Ectodermal cell (in vitro differentiated cells): ENCODE measurements around the gene YKT6.

ENCODE experiments used
- H3K27ac ChIP-seq: 2 replicates; pipeline ENCODE4 v1.7.0; 2013; ENCODE audit warnings: mild to moderate bottlenecking, low read depth, low read length; ENCODE audit not compliant: insufficient read depth, poor library complexity, severe bottlenecking
- H3K27me3 ChIP-seq: 2 replicates; pipeline ENCODE4 v1.7.0; 2013; ENCODE audit warnings: mild to moderate bottlenecking, low read length; ENCODE audit not compliant: insufficient read depth, control insufficient read depth, poor library complexity, severe bottlenecking
- H3K36me3 ChIP-seq: one replicate; pipeline ENCODE4 v1.7.0; 2013; ENCODE audit warnings: low read length; ENCODE audit not compliant: control insufficient read depth, insufficient read depth
- H3K4me1 ChIP-seq: one replicate; pipeline ENCODE4 v1.7.0; 2013; ENCODE audit warnings: low read length; ENCODE audit not compliant: control insufficient read depth, insufficient read depth
- H3K4me3 ChIP-seq: 2 replicates; pipeline ENCODE4 v1.7.0; 2013; ENCODE audit warnings: low read depth, low read length, control low read depth; ENCODE audit not compliant: insufficient read depth
- H3K9me3 ChIP-seq: 2 replicates; pipeline ENCODE4 v1.7.0; 2013; ENCODE audit warnings: mild to moderate bottlenecking, low read length, moderate library complexity; ENCODE audit not compliant: control insufficient read depth
- WGBS, 2 experiments: methylation state at CpG; one replicate each; pipeline ENCODE4 v1.1.7; 2013; ENCODE audit warnings: missing lambda C conversion rate in 2 of 2; 5-methylcytosine and 5-hydroxymethylcytosine counted together

Gene YKT6

DNA sequence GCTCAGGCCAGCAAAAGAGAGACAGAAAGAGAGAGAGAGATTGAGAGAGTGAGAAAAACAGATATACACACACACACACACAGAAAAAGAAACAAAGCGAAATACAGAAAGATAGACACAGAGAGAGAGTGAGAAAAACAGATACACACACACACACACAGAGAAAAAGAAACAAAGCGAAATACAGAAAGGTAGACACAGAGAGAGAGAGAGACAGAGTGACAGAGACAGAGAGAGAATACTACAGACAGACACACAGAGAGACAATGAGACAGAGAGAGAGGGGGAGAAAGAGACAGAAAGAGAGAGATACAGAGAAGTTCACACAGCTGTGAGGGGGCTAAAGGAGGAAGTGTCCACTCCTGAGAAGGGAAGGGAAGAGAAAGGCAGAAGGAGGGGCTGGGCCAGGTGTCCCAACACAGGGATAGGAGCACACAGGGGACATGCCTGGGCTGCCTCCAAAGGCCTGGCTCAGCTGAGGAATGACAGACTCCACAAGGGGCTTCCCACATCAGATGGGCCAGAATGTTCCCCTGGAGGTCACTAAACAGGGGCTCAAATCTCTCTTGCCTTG is 15.8 kb upstream of the YKT6 start:
- H3K4me3 ChIP-seq: no peak overlapping the region
- H3K27me3 ChIP-seq: no peaks in the 10 kb centered on the region
- H3K9me3 ChIP-seq: no peaks in the 10 kb centered on the region
- H3K36me3 ChIP-seq: no peaks in the 10 kb centered on the region
- H3K27ac ChIP-seq: no peak overlapping the region
- H3K4me1 ChIP-seq: peaks cover 10% of the 10 kb centered on the region
- 88 to 100% methylated on average over 1 of the region's 2 CpGs for WGBS, 2 experiments

DNA sequence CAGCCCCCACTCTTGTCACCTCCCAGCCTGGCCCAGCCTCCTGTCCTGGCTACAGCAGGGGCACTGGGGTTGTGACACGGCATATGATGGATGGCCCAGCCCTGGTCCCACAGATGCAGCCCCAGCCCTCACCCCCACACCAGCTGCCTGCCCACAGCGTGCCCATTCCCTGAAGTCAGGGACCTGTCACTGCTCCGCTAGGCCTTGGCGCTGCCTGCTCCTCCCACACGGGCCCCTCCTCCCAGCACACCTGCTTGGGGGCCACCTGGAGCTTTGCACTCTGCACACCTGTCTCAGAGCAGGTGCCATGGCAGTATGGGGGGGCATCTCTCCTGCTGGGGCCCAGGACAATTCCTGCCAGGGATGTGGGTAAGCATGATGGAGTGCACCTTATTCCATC is 15.0 kb upstream of the YKT6 start:
- Histone ChIP-seq H3K4me1 (peaks cover 10% of the 10 kb centered on the region), H3K27me3 (no peaks in the 10 kb centered on the region), H3K27ac (no peak overlapping the region), H3K9me3 (no peaks in the 10 kb centered on the region), H3K4me3 (no peak overlapping the region), H3K36me3 (no peaks in the 10 kb centered on the region)
- WGBS, 2 experiments: 91 to 95% methylated on average over 5 of the region's 5 CpGs

- Histone ChIP-seq H3K9me3 (no peaks in the 10 kb centered on the region), H3K4me3 (no peak overlapping the region)
These were observed 14.0 kb upstream of the YKT6 start for GRCh38 chr7:44186736-44187135.

GRCh38 chr7:44187636-44188416 is 13.0 kb upstream of the YKT6 start:
- WGBS, 2 experiments: 88 to 91% methylated on average over 9 of the region's 9 CpGs
- Histone ChIP-seq H3K4me3 (no peak overlapping the region), H3K9me3 (no peaks in the 10 kb centered on the region), H3K27ac (no peak overlapping the region), H3K36me3 (no peaks in the 10 kb centered on the region), H3K4me1 (peaks cover 10% of the 10 kb centered on the region), H3K27me3 (no peaks in the 10 kb centered on the region)

More at GRCh38 chr7:44186736-44187135, 14.0 kb upstream of the YKT6 start:
- 94 to 96% methylated on average over 5 of the region's 5 CpGs for WGBS, 2 experiments
- Histone ChIP-seq H3K4me1 (peaks cover 10% of the 10 kb centered on the region), H3K36me3 (no peaks in the 10 kb centered on the region), H3K27me3 (no peaks in the 10 kb centered on the region), H3K27ac (no peak overlapping the region)

GRCh38 chr7:44188480-44189225 is 12.1 kb upstream of the YKT6 start:
- Histone ChIP-seq H3K9me3 (no peaks in the 10 kb centered on the region), H3K27ac (no peak overlapping the region), H3K4me3 (no peak overlapping the region), H3K36me3 (no peaks in the 10 kb centered on the region), H3K4me1 (peaks cover 10% of the 10 kb centered on the region), H3K27me3 (no peaks in the 10 kb centered on the region)
- WGBS, 2 experiments: 91 to 92% methylated on average over 16 of the region's 16 CpGs

DNA sequence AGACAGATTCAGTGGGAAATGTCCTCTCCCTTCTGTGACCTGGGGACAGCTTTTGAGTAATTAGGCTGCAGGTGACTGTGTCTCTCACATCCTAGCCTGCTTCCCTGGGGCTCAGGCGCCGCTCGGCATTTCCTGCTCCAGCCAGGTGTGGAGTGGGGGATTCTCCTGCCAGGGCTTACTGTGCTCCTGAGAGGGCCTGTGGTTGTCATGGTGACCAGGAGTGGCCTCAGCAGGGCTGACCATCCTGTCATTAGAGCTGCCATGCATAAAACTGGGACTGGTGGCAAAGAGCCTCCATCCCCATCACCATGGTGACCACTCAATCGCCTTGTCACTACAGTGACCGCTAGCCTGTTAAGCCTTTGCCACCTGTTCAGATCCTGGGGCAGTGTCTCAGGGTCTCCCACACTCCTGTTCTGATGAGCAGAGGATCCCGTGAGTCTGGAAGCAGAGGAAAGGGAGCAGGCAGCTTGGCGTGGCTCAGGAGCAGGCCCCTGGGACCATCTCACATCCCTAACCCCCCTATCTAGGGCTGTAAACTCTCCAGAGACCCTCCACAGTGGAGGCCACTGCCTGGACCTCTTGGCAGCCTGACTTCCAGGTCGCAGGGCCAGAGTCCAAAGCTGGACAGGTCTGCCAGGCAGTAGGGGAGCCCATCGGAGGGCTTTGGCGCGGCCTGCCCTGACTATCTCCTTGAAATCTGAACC is 11.3 kb upstream of the YKT6 start, which contains the start of gene GCK:
Gene GCK (minus strand): TSS at position 154 of the 707 bp plus-strand sequence. CDS start 486 bp downstream, outside the sequence.
- Histone ChIP-seq H3K27ac (no peak within 1 kb of the TSS), H3K9me3 (no peaks in the 10 kb centered on the region), H3K27me3 (no peaks in the 10 kb centered on the region), H3K4me1 (peaks cover 10% of the 10 kb centered on the region), H3K36me3 (no peaks in the 10 kb centered on the region), H3K4me3 (no peak within 1 kb of the TSS)
- WGBS, 2 experiments: 91 to 92% methylated on average over 11 of the region's 11 CpGs

DNA sequence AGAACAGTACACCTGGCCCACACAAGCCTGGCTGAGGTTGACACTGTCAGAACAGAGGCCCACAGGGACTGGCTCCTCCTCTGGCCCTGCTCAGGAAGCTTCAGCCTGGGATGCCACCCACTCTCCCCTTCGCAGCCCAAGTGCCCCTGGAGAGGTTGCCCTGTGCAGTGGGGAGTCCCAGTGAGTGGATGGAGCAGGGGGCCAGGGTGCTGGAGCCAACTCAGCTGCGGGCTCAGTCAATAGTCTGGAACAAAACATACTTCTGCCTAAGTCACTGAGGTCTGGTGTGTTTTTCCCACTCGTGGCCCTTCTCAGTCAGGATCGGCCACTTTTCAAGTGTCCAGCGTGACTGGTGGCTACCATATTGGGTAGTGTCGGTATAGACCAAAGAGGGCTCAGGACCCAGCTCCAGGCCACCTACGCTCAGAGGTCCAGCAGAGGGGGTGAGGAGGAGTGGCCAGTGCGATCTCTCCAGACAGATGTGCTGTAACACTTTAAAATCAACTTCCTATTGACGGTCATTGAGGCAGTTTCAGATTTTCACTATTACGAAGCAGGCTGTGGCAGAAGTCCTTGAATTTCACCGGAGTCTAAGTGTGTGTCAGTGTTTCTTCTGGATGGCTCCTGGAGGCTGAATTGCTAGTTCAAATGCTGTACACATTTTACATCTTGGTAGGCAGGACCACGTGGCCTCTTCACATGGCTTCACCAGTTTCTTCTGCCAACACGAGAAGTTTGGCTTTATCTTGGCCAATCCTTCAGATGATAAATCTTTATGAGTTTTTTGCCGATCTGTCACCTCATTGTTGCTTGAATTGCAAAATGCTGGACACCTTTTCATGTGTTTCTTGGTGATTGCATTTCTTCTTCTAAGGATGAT is 10.5 kb upstream of the YKT6 start:
- WGBS, 2 experiments: 92% methylated on average over 14 of the region's 14 CpGs
- Histone ChIP-seq H3K4me1 (peaks cover 2% of the 10 kb centered on the region), H3K9me3 (no peaks in the 10 kb centered on the region), H3K27ac (no peak overlapping the region), H3K4me3 (no peak overlapping the region), H3K27me3 (no peaks in the 10 kb centered on the region), H3K36me3 (no peaks in the 10 kb centered on the region)

DNA sequence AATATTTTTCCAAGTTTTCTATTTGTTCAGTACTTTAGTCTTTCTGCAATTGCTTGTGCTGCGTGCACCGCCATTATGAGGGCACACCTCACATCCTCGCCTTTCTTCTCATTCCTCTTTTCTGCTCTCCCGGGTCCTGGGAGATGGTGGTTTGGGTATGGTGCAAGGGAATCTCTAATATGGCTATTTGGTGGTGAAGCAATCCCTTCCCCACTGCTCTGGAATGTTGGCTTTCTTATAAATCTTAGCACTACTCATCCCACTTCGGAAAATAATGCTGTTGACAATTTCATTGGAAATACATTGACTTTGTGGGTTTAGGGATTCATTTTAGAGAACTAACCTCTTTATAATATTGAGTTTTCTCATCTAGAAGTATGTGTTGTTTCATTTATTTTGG is 9.6 kb upstream of the YKT6 start:
- Histone ChIP-seq H3K36me3 (no peaks in the 10 kb centered on the region), H3K9me3 (no peaks in the 10 kb centered on the region), H3K27me3 (no peaks in the 10 kb centered on the region), H3K4me1 (no peaks in the 10 kb centered on the region), H3K27ac (no peak overlapping the region), H3K4me3 (no peak overlapping the region)
- WGBS, 2 experiments: 95 to 96% methylated on average over 2 to 5 of the region's 5 CpGs

DNA sequence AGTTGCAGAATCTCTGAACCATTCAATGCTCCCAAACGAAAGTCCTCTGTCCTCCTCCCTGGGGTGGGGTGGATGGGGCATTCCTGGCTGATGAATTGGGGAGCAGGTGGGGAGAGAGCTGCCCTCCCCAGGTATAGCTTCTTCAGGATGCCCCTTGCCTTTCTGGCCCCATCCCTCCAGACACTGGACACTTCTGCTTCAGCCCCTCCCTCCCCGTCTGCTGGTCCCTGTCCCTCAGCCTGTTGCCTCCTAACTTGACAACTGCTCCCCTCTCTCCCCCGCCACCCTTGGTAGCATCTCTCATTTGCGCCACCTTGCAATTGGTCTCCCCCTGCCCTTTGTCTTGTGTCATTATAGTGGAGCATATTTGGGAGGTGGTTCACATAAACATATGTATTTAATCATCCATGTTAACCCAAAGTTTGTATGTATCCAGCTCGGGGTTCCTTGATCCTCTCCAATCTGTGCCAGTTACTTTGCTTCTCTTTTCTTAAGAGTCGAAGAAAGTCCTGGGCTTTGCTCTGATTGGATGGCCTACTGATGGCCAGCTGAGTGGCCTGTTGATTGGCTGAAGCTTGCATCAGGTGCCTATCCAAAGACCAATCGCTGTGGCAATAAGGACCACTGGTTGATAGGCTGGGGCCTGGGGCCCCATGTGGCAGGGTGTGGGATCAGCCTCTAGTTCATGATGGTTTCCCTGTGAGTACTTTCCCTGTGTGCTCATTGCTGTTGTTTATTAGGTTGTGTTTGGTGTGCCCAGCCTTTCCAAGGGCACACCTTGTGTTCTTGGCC is 7.6 kb upstream of the YKT6 start:
- WGBS, 2 experiments: 91 to 98% methylated on average over 6 to 7 of the region's 7 CpGs
- H3K27me3 ChIP-seq: peaks cover 12% of the 10 kb centered on the region
- H3K4me1 ChIP-seq: no peaks in the 10 kb centered on the region
- H3K27ac ChIP-seq: no peak overlapping the region
- no peaks in the 10 kb centered on the region for H3K36me3 ChIP-seq
- no peak overlapping the region for H3K4me3 ChIP-seq
- no peaks in the 10 kb centered on the region for H3K9me3 ChIP-seq
